HepG2 (cell line): ENCODE results near the gene ANGPTL2.

Source experiments
- BRF2 ChIP-seq: sonication (generic); formaldehyde crosslinking; IDR thresholded peaks from 2 replicates; pipeline ENCODE4 v1.8.1; 2022; ENCODE audit warnings: mild to moderate bottlenecking, missing genetic modification reagents
- CREB3 ChIP-seq: sonication (generic); formaldehyde crosslinking; IDR thresholded peaks from 2 replicates; pipeline ENCODE4 v1.5.0; 2020; ENCODE audit warnings: missing genetic modification reagents
- CTCF ChIP-seq: sonication (generic); formaldehyde crosslinking; IDR thresholded peaks from 2 replicates; pipeline ENCODE4 v1.5.0; 2020; ENCODE audit warnings: mild to moderate bottlenecking, missing genetic modification reagents, moderate library complexity
- FOXJ3 ChIP-seq: sonication (generic); formaldehyde crosslinking; IDR thresholded peaks from 2 replicates; pipeline ENCODE4 v1.4.0; 2020; ENCODE audit warnings: missing genetic modification reagents, mild to moderate bottlenecking, borderline replicate concordance
- MAZ ChIP-seq, 2 experiments: sonication (generic) in 1 of 2; formaldehyde crosslinking in 1 of 2; IDR thresholded peaks; 2 replicates each; pipeline versions ENCODE4 v1.5.0 to v1.6.1; 2012 to 2020; ENCODE audit warnings: low read depth in 2 of 2, mild to moderate bottlenecking in 2 of 2, borderline replicate concordance in 1 of 2, improper control_type of control experiment in 1 of 2, low read length in 1 of 2, missing genetic modification reagents in 1 of 2, moderate library complexity in 1 of 2
- NR2C2 ChIP-seq: sonication (generic); formaldehyde crosslinking; IDR thresholded peaks from 2 replicates; pipeline ENCODE4 v1.4.0; 2020; ENCODE audit warnings: missing genetic modification reagents, mild to moderate bottlenecking, moderate library complexity, borderline replicate concordance
- RXRA ChIP-seq: sonication (generic); formaldehyde crosslinking; IDR thresholded peaks from 2 replicates; pipeline ENCODE4 v1.5.1; 2020; ENCODE audit warnings: missing genetic modification reagents
- SMAD1 ChIP-seq: sonication (generic); formaldehyde crosslinking; IDR thresholded peaks from 2 replicates; pipeline ENCODE4 v1.4.0; 2020; ENCODE audit warnings: missing genetic modification reagents, low read depth, mild to moderate bottlenecking, borderline replicate concordance
- ZNF138 ChIP-seq: sonication (generic); formaldehyde crosslinking; IDR thresholded peaks from 2 replicates; pipeline ENCODE4 v1.5.0; 2020; ENCODE audit warnings: mild to moderate bottlenecking, low read depth, missing genetic modification reagents
- ZNF143 ChIP-seq: sonication (generic); formaldehyde crosslinking; IDR thresholded peaks from 2 replicates; pipeline ENCODE4 v1.4.0; 2020; ENCODE audit warnings: missing genetic modification reagents
- ZNF160 ChIP-seq: sonication (generic); formaldehyde crosslinking; IDR thresholded peaks from 2 replicates; pipeline ENCODE4 v1.8.0; 2022; ENCODE audit warnings: mild to moderate bottlenecking, inconsistent platforms, missing genetic modification reagents
- ZNF580 ChIP-seq: IDR thresholded peaks from 2 replicates; pipeline ENCODE4 v1.6.1; 2016; ENCODE audit warnings: low read depth, borderline replicate concordance
- ZNF639 ChIP-seq: conservative IDR thresholded peaks from 2 replicates; pipeline ENCODE4 v1.6.1; 2018; ENCODE audit warnings: missing genetic modification reagents
- TF ChIP-seq, protein P1 (sequence below): sonication (generic); formaldehyde crosslinking; IDR thresholded peaks from 2 replicates; pipeline ENCODE4 v1.4.0; 2020; ENCODE audit warnings: mild to moderate bottlenecking, missing genetic modification reagents

GRCh38 chr9:127133739-127134167 is 11.3 kb upstream of the ANGPTL2 start:
- TF ChIP-seq CTCF (CRISPR knock-in tag) (no peak), NR2C2 (no peak), ZNF143 (CRISPR knock-in tag) (no peak), RXRA (CRISPR knock-in tag) (no peak), SMAD1 (no peak), BRF2 (CRISPR knock-in tag) (no peak), ZNF639 (CRISPR knock-in tag) (no peak), CREB3 (CRISPR knock-in tag) (no peak), ZNF138 (no peak), MAZ (IDR thresholded peaks at IDR 0.05; ENCODE audit: borderline replicate concordance, low read depth, low read length) (no peak), MAZ (CRISPR knock-in tag; IDR thresholded peaks at IDR 0.05; ENCODE audit: low read depth) (no peak), FOXJ3 (CRISPR knock-in tag) (no peak), ZNF160 (CRISPR knock-in tag) (no peak), ZNF580 (CRISPR knock-in tag) (no peak)
- TF ChIP-seq, protein P1, sequence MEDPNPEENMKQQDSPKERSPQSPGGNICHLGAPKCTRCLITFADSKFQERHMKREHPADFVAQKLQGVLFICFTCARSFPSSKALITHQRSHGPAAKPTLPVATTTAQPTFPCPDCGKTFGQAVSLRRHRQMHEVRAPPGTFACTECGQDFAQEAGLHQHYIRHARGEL (CRISPR knock-in tag): no peak
